GM21528 (cell line): ENCODE results near the gene IL17A.
A peak's percentile ranks its signal among the peaks of the same experiment; 100 is the strongest.
"Not testable (repeated sequence)": the region's sequence is repeated elsewhere in the genome, so short reads cannot be mapped to it uniquely, and the experiment has no call there.

Source experiments
- ATAC-seq: cut with Tn5 transposase; IDR thresholded peaks from one replicate; pipeline ENCODE4 v1.9.1; 2021; ENCODE audit warnings: mild to moderate bottlenecking, moderate library complexity; ENCODE audit not compliant: unreplicated experiment, low FRiP score

IL17A gene

GRCh38 chr6:52162940-52163908 lies 23.0 kb upstream of the IL17A start:
- ATAC-seq: peak; percentile 68

- no peak for ATAC-seq
Measured at GRCh38 chr6:52164319-52165094, 21.7 kb upstream of the IL17A start.

DNA sequence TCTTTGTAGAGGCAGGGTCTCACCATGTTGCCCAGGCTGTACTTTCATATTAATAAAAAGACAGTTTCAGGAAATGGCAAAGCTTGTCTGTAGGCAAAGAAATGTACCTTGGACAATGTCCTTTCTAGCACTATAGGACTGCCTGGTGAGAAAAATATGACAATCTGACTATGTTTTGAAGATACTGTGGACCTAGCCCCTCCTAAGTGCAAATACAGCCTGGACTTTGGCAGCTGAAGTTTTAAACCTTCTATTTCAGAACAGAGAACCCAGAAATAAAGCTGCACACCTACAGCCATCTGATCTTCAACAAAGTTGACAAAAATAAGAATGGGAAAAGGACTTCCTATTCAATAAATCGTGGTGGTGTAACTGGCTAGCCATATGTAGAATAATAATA lies 18.9 kb upstream of the IL17A start:
- ATAC-seq: no peak

DNA sequence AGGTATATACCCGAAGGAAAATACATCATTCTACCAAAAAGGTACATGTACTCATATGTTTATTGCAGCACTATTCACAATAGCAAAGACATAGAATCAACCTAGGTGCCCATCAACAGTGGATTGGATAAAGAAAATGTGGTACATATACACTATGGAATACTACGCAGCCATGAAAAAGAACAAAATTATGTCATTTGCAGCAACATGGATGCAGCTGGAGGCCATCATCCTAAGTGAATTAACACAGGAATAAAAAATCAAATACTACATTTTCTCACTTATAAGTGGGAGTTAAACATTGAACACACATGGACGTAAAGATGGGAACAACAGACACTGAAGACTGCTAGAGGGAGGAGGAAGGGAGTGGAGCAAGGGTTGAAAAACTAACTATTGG lies 17.8 kb upstream of the IL17A start:
- ATAC-seq: not testable (repeated sequence)

- no peak for ATAC-seq
Measured at GRCh38 chr6:52174118-52174517, 12.1 kb upstream of the IL17A start.

GRCh38 chr6:52176550-52176949 lies 9.6 kb upstream of the IL17A start:
- ATAC-seq: peak; percentile 76

DNA sequence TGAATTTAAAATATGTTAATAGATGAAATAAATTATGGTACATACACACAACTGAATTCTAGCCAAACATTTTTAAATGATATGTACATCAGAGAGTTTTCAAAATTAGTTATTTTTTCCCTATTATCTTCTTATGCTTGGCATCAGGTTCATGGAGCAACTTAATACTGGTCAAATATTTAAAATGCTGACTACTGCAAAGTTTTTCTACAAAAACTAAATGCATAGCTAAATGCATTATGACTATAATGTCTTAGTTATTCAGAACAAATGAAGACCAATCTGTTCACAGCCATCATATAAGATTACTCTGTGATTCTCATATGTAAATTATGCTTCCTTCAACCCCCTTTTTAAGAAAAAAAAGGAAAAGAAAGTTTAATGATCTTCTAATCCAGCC lies 8.2 kb upstream of the IL17A start:
- ATAC-seq: no peak

DNA sequence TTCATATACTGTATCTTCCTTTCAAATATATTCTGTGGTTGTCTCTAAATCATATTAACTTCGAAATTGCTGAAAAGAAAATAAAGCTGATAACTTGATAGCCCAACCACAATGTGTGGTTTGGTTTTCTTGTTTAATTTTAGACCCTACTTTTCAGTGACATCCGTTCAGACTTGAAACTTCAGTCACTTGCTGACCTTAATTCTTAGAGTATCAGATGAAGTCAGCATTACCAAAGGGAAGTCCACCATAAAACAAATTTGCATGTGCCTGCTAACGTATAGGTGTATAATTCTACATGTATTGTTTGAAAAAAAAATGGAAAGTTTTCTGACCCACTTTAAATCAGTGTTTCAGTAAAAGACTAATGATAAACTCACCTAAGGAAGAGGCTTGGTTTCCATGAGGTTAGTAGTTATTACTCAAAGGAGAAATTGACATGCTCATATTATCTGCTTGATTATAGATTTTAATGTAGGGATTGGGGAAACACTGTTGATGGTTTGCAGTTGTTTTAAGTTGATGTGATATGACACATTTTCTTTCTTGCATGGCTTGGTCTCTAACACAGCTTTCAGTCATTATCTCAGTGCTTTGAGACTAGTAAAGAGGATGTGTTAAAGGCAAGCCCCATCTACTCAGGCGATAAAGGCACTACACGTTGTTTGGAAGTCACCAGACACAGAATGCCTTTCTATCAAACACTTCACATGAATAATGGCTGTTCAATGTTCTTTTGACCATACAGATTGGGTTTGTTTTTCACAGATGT lies 5.2 kb upstream of the IL17A start:
- peak; percentile 69 for ATAC-seq

DNA sequence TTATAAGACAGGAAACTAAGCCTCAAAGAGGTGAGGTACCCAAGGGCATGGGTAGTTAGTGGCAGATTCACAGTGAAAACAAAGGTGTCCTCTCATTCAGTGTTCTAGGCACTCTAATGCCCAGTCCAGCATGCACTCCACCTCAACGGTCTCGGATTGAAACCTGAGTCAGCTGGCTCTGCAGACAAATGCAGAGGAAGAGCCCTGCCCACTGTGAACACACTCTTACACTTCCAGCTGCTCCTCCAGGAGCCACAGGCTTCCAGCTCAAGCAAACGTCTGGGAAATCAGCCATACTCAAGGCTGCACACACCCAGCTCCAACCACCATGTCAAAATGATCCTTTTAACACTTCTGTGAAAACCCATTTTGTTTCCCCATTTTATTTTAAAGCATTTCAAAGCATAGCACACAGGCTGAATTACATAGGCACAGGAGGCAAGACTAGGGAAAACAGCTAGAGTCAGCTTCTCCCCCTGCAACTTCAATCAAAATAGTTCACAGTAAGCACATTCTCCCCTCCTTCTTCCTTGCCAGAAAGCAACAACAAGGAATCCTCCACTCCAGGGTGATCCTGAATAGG lies 3.0 kb upstream of the IL17A start:
- ATAC-seq: no peak

- ATAC-seq: peak; percentile 77
Measured at GRCh38 chr6:52186480-52186879, 305 bp downstream of the IL17A start.

DNA sequence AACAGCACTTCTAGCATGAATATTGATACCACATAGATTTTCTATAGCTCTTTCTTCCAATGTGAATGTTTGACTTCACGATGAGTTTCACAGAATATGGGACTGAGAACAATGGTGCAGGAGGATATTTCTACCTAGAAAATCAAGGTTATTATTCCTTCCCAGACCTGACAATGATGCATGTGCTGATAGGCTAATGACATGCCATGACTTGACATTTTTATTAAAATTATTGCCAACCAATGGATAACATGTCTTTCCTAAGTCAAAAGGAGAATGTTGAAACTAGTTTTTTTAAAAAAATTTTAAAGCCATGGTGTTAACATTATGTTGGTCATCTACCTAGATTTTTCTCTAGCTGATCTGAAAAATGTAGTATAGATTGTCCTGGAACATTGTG lies 923 bp downstream of the IL17A start:
- no peak for ATAC-seq

DNA sequence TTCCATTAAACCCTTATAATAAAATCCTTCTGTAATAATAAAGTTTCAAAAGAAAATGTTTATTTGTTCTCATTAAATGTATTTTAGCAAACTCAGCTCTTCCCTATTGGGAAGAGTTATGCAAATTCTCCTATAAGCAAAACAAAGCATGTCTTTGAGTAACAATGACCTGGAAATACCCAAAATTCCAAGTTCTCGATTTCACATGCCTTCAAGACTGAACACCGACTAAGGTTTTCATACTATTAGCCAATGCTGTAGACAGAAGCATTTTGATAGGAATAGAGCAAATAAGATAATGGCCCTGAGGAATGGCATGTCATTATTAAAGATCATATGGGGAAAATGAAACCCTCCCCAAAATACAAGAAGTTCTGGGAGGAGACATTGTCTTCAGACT lies 3.8 kb downstream of the IL17A start:
- ATAC-seq: no peak

GRCh38 chr6:52190409-52190808 lies 4.2 kb downstream of the IL17A start:
- no peak for ATAC-seq

DNA sequence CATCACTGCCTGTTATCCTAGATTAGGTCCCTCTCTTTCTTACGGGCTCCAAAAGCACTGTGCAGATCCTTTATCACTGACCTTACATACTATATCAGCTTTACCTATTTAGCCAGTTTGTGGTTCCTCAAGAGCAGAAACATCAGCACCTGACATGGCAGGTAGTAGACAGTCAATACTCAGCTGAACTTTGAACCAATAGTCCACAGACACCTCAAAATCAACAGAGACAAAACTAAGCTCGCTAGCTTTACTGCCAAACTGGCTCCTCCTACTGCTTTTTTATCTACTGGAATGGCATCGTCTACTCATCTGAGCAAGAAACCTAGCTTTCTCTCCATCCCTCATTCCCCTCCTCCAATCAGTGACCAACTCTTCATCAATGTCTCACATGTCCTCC lies 5.6 kb downstream of the IL17A start:
- ATAC-seq: no peak

DNA sequence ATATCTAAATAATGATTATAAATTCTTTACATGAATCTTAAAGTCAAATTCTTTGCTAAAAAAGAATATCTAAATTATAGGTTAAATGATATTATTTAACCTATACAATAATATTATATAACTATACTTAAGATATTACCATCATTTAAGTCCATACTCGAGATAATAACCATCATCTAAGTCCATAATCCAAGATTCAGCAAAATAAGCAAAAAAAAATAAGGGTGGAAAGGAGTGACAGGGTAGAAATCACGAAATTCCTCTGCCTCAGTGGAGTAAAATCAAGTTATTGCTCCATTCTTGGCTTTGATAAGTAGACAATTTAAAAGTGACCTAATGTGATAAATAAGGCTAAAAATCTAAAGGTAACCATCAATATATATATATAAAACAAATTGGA lies 9.7 kb downstream of the IL17A start:
- ATAC-seq: no peak

- not testable (repeated sequence) for ATAC-seq
Measured at GRCh38 chr6:52200088-52200487, 13.9 kb downstream of the IL17A start.

GRCh38 chr6:52201046-52201445 lies 14.9 kb downstream of the IL17A start:
- no peak for ATAC-seq

DNA sequence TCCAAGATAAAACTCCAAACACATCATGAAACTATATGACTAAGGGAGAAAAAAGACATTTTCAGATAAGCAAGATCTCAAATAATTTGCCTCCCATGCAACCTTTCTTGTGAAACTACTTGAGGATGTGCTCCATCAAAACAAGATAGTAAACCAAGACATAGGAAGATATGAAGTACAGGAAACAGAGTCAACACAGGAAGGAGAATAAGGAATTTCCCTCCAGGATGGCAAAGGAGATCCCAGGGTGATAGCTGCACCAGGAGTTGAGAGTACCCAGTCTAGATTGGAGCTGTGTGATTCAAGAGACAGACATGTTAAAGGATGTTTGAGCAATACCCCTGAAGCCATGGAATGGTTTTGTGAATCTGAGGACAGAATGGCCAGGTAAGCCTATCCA lies 15.3 kb downstream of the IL17A start:
- no peak for ATAC-seq

DNA sequence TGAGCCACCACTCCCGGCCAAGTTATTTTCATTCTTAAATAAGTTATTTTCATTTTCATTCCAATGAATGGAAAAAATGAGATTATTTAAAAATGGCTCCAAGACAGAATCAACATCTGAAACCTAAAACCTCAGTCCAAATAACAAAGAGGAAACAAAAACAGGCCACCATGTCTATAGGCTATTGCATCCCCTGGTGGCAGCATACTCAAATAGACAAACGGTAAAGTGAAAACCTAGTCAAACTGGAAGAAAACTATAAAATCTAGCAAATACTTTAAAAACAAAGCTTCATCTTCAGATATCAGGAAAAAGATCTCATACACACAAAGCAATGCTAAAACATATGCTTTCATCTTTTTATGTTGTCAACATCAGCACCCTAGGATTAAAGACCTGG lies 20.9 kb downstream of the IL17A start:
- ATAC-seq: no peak

DNA sequence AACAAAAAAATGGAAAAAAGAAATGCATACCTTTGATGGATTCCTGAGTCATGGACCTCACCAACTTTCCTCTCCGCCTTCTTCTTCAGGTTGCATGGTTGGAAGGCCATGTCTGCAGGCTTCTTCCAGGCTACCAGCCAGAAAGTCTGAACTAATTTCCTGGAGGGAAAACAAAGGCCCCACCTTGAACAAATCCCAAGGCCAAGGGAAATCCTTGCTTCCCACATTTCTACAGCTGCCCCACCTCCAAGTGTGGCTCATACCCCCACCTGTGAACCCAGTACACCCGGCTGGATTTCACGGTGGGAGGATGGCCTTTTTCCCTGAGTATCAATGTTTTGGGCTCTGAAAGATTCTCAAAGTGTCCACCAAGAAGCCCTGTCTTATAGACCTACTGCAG lies 22.4 kb downstream of the IL17A start:
- ATAC-seq: no peak
